Endothelial cell of umbilical vein (primary cell): ENCODE results near the gene TMEM74B.

Source experiments
- CTCF ChIP-seq, 2 donors: IDR thresholded peaks; 1 replicate in 1 of 2; 2 replicates in 1 of 2; pipeline ENCODE4 v1.5.1; 2011; ENCODE audit warnings: low read length in 2 of 2, mild to moderate bottlenecking in 2 of 2, moderate library complexity in 2 of 2, control low read depth in 1 of 2, inconsistent platforms in 1 of 2, low read depth in 1 of 2; ENCODE audit not compliant: insufficient read depth in 1 of 2; ENCODE audit errors: extremely low read depth in 1 of 2
- EZH2 ChIP-seq: IDR thresholded peaks from 2 replicates; pipeline ENCODE4 v1.6.1; 2012; ENCODE audit warnings: borderline replicate concordance, low read depth, mild to moderate bottlenecking, moderate library complexity, low read length, inconsistent platforms; ENCODE audit not compliant: severe bottlenecking
- TF ChIP-seq, protein P1 (sequence below): IDR thresholded peaks from 2 replicates; pipeline ENCODE4 v1.6.1; 2011; ENCODE audit not compliant: insufficient read depth, insufficient read length

- TF ChIP-seq EZH2: no peak
- TF ChIP-seq, protein P1, sequence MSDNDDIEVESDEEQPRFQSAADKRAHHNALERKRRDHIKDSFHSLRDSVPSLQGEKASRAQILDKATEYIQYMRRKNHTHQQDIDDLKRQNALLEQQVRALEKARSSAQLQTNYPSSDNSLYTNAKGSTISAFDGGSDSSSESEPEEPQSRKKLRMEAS: no peak
- TF ChIP-seq CTCF (IDR thresholded peaks at IDR 0.05; ENCODE audit: extremely low read depth in 1 of 2, insufficient read depth in 1 of 2, low read depth in 1 of 2, low read length in 2 of 2): no peak
Measured at GRCh38 chr20:1163653-1164052, 21.1 kb downstream of the TMEM74B start.
